Spleen (tissue), 7 donors: ENCODE data around the gene NUDT12.

Experiments used
- POLR2A ChIP-seq, 3 donors: fragments of 450-650 bp; IDR thresholded peaks; one replicate each; pipeline ENCODE4 v1.5.1; 2017; ENCODE audit warnings: antibody characterized with exemption in 3 of 3, mild to moderate bottlenecking in 1 of 3
- POLR2AphosphoS5 ChIP-seq, 3 donors: sonication (generic); formaldehyde crosslinking; IDR thresholded peaks; one replicate each; pipeline ENCODE4 v1.5.1; 2017; ENCODE audit warnings: antibody characterized with exemption in 3 of 3
- TF ChIP-seq, protein P1 (sequence below), 11 experiments: fragments of 200-600 bp in 7 of 11; fragments of 450-650 bp in 4 of 11; sonication (generic) in 4 of 11; IDR thresholded peaks in 8 of 11; conservative IDR thresholded peaks in 3 of 11; 1 replicate in 7 of 11; 2 replicates in 4 of 11; pipeline versions ENCODE4 v1.4.0 to v1.8.0; 2016 to 2021; ENCODE audit warnings: antibody characterized with exemption in 11 of 11, inconsistent platforms in 4 of 11, mild to moderate bottlenecking in 1 of 11
- donor health status: DM: no; HTN: no; CAD: no; lungs with moderate emphysema.
- donor health status: DM: no; HTN: no; CAD: no.
- donor health status: DM: no; HTN: no; CAD: no.

DNA sequence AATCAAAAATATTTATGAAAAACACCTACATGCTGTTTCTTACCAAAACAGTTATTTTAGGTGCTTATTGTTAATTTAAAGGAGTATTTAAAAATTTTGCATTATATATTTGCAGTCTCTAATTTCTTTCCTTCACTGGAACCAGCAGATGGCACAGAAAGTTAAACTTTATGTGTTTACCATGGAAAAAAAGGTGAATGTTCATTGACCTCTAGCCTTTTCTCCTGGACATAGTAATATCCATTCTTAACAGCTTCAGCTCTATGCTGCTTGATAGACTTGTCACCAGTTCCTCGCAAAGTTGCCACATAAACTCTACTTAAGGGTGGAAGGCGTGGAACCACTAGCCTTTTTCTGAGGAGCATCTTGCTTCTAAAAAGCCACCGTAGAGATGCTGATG lies 38.7 kb upstream of the NUDT12 start:
- TF ChIP-seq POLR2A (IDR thresholded peaks at IDR 0.05) (no peak), POLR2AphosphoS5 (IDR thresholded peaks at IDR 0.05) (no peak)
- TF ChIP-seq, protein P1, sequence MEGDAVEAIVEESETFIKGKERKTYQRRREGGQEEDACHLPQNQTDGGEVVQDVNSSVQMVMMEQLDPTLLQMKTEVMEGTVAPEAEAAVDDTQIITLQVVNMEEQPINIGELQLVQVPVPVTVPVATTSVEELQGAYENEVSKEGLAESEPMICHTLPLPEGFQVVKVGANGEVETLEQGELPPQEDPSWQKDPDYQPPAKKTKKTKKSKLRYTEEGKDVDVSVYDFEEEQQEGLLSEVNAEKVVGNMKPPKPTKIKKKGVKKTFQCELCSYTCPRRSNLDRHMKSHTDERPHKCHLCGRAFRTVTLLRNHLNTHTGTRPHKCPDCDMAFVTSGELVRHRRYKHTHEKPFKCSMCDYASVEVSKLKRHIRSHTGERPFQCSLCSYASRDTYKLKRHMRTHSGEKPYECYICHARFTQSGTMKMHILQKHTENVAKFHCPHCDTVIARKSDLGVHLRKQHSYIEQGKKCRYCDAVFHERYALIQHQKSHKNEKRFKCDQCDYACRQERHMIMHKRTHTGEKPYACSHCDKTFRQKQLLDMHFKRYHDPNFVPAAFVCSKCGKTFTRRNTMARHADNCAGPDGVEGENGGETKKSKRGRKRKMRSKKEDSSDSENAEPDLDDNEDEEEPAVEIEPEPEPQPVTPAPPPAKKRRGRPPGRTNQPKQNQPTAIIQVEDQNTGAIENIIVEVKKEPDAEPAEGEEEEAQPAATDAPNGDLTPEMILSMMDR (IDR thresholded peaks at IDR 0.05 in 8 of 11, conservative IDR thresholded peaks at IDR 0.05 in 3 of 11): no peak
